Stimulated activated CD4-positive, alpha-beta T cell treated with anti-CD3 and anti-CD28 coated beads, Interleukin-12 subunit alpha, Interleukin-12 subunit beta, amount 100 ng/mL, for 24 hours (primary cell): ENCODE results near the gene MLEC.
"Not testable (repeated sequence)": the region's sequence is repeated elsewhere in the genome, so short reads cannot be mapped to it uniquely, and the experiment has no call there.

Experiments
- DNase-seq, 2 experiments: peaks; one replicate each; pipeline ENCODE4 v3.0.0-alpha.2; 2020; ENCODE audit warnings: low read depth in 2 of 2

The MLEC gene

DNA sequence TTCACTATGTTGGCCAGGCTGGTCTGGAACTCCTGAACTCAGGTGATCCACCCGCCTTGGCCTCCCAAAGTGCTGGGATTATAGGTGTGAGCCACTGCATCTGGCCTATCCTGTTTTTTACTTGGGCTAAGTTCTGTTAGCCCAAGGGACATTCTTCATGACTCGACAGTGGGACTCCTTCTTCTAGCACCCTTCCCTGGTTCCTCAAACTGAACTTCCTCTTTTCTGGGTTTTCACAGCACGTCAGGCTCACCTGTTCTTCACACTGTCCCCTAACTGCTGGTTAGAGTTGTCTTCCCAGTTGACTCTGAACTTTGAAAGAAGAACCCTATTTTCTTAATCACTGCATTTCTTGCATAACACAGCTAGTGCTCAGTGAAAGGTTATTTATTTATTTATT, 24.1 kb upstream of the MLEC start:
- DNase-seq: no peak

DNA sequence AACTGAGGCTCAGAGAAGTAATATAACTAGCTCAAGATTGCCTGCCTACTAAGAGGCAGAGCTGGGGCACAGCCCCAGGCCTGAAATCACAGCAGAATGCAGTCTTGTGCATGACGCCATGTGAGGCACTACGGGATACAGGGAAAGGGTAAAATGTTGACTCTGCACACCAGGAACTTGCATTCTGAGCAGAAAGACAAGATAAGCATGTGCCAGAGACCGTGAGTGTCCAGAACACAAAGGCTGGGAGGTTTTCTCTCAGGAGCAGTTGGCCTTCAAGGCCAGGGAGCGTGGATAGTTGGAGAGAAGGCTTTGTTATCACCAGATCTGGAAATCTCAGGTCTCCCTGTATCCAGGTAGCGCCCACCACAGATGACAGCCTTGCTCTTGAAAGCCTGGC, 23.2 kb upstream of the MLEC start:
- DNase-seq: no peak

DNA sequence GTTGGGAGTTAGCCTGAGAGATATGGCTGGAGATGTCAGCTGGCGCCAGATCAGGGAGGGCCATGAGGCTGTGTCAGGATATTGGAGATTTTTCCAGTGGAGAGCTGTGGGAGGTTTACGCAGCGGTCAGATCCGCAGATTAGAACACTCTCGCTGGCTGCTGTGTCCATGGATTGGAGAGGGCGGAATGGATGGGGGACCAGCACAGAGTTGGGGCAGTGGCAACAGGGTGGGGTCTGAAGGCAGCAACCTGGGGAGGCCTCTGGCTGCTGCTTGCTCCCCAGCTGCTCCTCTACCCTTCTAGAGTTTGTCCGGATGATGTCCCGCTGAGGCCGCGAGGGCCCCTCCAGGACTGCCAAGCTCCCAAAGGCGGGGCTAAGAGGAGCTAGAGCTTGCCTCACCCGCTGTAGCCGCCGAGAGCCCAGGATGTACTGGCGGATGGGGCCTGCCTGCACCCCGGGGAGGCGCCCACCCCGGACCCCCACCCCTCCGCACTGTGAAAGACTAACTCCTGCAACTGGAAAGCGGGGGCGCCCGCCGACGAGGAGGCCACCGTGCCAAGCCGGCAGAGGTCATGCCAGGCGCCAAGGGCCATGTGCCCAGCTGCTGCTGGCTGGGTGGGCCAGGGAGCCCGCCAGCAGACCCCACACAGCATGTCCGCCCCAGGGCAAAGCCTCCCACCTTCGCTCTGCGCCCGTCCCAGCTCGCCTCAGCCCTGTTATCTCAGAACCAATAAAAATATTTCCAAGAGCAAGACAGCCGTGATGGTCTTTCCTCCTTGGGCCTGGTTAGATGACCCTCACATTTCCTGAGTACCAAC, 20.2 kb upstream of the MLEC start:
- no peak for DNase-seq

DNA sequence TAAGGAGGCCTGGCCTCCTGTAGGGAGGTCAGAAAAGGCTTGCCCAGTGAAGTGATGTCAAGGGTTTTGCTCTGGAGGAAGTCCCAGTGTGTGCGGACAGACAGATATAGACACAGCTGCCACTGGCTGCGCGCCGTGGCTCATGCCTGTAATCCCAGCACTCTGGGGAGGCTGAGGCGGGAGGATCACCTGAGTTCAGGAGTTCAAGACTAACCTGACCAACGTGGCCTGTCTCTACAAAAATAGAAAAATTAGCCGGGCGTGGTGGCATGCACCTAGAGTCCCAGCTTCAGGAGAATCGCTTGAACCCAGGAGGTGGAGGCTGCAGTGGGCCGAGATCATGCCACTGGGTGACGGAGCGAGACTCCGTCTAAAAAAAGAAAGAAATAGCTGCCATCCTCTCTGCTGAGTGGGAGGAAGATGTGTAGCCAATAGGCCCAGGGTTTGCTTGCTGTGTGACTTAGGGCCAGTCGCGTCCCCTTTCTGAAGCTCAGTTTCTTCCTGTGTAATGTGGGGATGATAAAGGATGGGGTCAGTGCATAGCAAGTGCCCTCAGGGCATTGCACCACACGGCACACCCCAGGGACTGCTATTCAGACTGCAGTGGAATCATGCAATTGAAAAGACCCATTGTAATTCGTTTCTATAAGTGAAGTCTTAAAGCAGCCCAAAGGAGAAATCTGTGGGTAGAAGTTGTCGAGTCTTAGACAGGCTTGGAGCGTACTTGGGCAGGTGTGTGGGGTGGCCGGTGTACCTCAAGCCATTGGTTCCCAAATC, 18.7 kb upstream of the MLEC start:
- no peak for DNase-seq

DNA sequence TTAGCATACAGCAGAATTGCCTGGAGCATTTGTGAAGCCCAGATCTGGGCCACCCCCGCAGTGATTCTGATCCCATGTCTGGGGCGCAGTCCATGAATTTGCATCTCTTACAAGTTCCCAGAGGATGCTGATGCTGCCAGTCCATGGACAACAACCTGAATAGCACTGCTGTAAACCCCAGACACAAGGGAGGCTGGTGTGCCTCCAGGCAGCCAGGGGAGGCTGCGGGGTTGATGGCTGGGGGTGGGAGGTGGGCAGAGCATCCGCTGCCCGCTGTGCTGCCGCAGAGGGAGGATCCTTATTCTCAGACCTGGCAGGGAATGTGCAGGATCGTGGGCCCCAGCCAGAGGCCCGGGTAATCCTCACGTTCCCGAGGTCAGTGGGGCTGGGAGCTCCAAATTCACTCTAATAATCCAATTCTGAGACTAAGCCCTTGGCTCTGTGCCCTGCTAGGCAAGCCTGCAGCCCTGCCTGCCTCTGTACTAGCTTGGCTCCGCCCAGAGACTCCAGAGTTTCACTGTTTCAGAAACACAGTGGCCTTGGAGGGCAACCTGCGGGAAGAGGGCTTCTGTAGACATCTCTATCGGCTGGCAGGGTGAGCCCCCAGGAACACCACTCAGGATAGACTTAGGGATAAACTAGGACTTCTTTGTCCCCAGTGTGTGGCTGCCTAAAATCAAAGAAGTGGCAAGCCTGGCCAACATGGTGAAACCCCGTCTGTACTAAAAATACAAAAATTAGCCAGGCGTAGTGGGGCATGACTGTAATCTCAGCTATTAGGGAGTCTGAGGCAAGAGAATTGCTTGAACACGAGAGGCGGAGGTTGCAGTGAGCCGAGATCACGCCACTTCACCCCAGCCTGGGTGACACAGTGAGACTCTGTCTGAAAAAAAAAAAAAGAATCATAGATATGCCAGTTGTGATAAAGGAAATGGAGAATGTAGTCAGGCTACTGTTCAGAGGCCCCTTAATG, 17.8 kb upstream of the MLEC start:
- DNase-seq: no peak

GRCh38 chr12:120670237-120670636, 16.7 kb upstream of the MLEC start:
- not testable (repeated sequence) for DNase-seq

DNA sequence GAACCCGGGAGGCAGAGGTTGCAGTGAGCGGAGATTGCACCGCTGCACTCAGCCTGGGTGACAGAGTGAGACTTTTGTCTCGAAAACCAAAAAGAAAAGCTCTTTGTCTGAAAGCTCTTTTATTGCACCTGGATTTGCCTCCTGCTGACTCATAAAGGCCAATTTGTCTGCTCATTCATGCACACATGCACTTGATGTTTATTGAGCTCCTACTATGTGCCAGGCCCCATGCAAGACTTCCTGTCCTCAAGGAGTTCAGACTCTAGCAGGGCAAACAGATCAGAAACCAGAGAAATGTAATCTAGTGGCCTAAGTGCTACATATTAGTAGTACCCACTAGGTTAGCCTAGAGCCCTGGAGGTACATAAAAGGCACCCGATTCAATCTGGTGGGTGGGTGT, 16.3 kb upstream of the MLEC start:
- DNase-seq: no peak

GRCh38 chr12:120674097-120674636, 12.8 kb upstream of the MLEC start:
- DNase-seq: no peak

DNA sequence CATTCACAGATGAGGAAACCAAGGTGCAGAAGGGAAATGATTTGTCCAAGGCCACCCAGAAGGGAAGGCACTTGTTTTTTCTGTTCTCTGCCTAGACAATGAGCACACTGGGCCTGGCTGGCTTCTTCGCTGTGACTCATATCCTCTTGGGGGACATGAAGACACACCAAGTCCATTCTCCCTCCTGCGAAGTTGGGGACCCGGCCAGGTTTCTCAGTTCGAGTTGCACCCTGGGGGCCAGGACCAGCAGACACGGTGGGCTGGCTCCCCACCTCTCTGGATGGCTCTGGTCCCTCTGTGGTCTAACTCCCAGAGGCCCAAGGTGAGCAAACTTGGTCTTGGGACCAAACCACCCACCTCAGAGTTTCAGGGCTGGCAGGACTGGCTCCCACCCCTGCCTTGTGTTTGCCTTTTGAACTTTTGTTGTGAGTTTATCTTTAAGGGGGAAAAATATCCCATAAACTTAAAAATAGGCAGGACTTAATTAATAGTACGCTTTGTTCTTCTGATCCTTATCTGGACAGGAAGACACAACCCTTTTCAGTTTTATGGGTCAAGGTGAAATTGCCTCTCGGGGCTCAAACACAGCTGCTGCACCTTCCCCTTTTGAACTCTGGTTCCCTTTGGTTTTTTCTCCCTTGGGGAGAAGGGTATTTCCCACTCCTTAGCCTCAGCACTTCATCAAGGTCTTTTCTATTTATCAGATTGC, 9.0 kb upstream of the MLEC start:
- no peak for DNase-seq

DNA sequence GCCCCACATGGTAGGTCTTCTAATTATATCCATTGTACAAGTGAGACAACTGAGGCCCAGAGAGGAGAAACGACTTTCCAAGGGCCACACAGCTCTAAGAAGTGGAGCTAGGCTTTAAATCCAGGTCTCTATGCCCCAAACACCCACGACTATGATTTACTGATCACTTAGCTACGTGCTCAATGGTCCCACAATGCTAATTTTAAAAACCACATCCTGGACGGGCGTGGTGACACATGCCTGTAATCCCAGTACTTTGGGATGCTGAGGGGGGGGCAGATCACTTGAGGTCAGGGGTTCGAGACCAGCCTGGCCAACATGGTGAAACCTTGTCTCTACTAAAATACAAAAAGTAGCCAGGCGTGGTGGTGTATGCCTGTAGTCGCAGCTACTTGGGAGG, 8.4 kb upstream of the MLEC start:
- DNase-seq: no peak

DNA sequence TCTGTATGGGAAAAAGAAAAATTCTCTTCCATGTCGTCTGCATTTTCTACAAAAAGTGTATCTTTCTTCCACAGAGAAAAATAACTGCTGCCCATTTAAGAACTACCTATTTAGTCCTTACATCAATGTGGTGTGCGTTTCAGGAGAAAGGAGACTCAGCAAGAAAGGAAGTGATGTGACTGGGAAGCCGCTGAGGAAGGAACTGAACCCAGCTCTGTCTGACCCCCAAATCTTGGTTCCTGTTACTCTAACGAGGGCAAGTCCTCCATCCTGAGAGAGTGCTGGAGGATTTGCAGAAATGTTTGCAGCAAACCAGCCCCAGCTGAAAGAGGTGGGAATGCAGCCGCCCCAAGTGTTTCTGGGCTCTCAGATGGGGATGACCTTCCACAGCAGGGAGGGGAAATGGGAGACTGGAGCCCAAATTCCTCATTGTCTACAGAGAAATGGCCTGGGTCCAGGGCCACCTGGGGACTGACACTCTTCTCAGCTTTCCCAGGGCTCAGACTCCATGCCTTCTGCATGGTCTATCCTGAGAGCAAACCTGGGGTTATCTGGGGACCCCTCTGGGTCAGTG, 6.7 kb upstream of the MLEC start:
- DNase-seq: no peak

GRCh38 chr12:120684523-120684932, 2.4 kb upstream of the MLEC start:
- no peak for DNase-seq

DNA sequence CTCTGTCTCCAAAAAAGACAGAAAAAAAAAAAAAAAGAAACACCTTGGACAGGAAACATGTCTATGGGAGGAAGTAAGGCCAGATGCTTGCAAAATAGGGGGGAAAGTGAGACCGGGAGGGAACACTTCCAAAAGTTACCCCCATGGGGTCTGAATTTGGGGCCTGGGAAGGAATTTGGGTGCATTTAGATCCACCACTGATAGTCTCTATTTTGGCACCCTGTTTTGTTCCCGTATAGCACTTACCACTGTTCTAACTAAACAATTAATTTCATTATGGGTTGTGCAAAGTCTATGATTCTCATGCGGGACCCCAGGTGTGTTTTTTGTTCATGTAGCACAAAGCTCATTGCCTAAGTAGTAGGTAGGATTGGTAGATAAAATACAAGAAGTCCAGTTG, 1.4 kb upstream of the MLEC start:
- DNase-seq: no peak

DNA sequence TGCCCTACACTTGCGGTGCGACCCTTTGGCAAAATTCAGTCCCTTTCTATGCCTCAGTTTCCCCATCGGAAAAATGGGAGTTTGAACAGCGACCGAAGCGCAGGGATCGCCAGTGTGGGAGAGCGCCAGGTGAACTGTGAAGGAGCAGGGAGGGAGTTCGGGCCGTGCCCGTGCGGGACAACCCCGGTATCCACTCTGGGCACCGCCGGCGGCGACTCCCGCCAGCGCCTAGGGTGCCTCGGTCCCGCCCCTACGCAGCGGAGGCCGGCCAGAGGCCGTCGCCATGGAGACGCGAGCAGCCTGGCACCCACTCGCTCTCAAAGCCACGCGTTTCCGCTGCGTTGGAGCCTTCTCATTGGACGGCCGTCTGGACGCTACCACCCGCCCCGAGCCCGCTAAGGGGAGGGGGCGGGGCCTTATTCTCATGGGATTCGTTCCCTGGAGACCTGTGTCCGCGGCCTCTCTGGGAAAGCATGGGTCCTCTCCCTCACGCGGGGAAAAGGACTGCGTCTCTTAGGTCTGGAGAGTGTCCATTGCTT, 729 bp upstream of the MLEC start:
- peak; percentile 94 to 95 for DNase-seq

DNA sequence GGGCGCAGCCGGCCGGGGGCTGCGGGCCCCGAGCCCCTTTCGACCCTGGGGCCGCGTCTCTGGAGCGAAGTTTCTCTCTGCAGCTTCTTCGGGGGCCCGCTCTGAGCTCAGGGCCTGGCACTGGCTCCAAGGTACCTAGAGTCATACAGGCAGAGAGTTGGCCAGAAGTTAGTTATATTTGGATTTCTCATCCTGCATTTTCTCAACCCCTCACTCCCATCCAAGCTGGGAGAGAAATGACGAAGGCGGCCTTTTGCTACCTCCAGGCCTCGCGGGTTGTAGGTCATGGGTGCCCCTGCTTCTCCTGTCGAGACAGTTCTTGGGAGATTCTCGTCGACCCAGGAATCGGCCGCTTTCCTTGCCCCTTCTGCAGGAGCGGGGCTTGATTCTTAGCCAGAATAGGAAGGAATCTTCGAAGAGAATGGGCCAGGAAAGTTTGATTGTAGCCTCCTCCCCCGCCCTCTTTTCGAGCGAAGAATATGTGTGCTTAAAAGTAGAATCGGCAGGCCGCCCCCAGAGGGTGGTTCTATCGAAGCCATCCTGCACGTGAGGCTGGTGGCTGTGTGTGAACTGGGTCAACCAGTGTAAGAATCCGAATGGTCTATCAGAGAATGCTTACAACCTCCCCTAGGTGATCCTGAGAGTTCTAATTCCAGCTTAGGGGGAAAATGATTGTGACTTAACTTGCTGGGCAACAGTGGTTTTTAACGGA, 785 bp downstream of the MLEC start:
- peak in 1 of 2 experiments; percentile 29 for DNase-seq

DNA sequence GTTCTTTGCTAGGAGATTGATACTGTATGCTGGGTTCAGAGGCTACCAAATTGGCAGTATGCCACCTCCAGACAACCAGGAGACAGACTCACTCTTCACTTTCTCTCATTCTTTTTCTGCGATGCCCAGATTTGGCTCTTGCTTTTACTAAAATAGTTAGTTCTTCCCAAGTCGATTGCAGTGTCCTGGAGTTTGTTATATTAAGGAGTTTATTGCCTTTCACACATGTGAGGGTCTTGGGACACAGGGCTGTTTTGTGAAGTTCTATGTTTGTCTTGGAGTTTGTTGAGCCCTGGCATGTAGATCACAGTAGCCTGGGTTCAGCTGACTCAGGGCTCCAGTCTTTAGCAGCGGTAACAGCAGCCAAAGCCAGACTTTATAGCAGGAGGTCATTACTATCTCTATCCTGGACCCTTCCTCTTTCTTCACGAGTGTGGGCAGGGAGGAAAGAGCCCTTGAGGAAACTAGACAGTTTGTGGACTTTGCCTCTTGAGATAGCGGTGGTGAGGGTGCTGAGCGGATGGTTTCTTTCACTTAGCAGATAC, 1.6 kb downstream of the MLEC start:
- no peak for DNase-seq

GRCh38 chr12:120689397-120690082, 2.6 kb downstream of the MLEC start:
- DNase-seq: no peak

DNA sequence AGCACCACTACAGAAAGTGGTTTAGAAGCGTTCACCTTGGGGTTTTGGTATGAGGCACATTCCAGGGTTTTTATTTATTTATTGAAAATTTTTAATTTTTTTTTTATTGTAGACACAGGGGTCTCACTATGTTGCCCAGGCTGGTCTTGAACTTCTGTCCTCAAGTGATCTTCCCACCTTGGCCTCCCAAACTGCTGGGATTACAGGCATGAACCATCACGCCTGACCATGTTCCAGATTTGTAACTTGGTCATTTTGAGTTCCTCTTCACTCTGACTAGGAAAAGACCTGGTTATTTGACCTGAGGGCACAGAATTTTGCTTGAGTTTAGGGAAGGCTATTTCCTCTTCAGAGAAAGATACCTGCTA, 3.1 kb downstream of the MLEC start:
- DNase-seq: no peak

DNA sequence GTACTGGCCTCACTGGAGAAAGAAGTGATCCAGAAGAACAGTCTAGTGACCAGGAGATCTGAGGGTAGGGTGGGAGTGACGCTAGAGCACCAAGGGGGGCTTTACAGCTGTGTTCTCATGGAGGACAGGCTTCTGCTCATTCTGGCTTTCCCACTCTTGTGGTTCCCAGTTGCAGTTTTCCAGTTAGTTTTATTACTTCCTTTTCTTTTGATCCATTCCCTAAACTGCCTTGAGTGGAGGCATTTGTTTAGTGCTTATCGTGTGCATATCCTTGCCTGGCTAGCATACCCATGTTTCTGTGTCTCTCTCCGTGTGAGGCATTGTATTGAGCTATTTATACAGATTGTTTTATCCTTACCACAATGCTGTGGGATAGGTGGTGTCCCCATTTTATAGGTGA, 4.0 kb downstream of the MLEC start:
- no peak for DNase-seq
